Muscle of arm (tissue), 12 donors: ENCODE results near the gene ACACA. TPM values are rescaled to one million over a fixed set of nuclear protein-coding genes. Genes with fewer than 3 reads are reported as not detected.
A peak's percentile ranks its signal among the peaks of the same experiment; 100 is the strongest.
"Not testable (repeated sequence)": the region's sequence is repeated elsewhere in the genome, so short reads cannot be mapped to it uniquely, and the experiment has no call there.

Experiments used
- DNase-seq: peaks from one replicate; pipeline ENCODE4 v3.0.0-alpha.2; 2013
- polyA plus RNA-seq, 12 donors: library from polyadenylated mRNA; unstranded; fragments of 120-200 nt; gene quantifications; one replicate each; pipeline ENCODE4 v1.2.1, GENCODE V29; 2013; ENCODE audit not compliant: insufficient read length in 12 of 12

Gene ACACA
- polyA plus RNA-seq, 12 donors = 21.6 to 54.8 (median 29.8) TPM; not detected in 1

DNA sequence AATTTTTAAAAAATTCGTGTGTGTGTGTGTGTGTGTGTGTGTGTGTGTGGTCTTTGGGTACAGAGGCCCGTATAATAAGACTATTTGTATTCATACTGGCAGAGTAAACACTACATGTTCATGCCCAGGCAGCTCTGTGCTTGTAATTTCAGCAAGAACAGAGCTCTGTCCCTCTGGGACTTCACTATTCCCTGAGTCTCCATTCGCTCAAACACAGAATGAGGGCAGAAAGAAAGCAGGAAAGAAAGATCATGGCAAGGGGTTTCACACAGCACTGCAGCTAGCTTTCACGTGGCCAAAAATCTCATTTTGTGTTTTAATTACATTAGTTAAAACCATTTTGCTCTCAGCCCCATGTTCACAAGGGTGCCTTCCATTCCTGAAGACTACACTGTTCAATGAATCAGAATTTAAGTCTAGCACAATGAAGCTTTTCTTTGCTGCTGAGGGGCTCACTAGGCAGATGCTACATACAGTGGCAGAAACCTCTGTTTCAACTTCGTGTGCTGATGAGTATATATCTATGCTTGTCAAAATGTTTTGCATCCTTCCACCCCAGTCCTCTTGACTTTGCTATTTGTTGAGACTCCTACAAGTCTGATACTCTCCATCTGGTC lies 229.3 kb downstream of the ACACA start:
- no peak for DNase-seq

DNA sequence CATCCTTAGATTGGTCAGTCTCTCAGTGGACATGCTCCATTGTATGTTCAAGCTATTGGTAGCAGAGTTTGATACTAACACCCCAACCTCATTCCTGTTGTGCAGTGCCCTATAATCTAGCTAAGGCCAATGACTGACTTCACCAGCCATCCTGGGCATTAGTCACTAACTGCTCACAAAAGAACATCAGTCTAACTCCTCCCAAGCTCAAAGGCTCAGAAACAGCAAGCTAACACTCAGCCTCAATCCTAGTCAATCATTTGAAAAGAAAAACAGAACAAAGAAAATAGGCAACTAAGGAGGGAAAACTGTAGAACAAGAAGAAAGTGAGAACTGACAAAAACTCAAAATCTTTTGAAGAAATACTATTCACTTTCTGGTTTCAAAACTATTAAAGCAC lies 229.9 kb downstream of the ACACA start:
- no peak for DNase-seq

DNA sequence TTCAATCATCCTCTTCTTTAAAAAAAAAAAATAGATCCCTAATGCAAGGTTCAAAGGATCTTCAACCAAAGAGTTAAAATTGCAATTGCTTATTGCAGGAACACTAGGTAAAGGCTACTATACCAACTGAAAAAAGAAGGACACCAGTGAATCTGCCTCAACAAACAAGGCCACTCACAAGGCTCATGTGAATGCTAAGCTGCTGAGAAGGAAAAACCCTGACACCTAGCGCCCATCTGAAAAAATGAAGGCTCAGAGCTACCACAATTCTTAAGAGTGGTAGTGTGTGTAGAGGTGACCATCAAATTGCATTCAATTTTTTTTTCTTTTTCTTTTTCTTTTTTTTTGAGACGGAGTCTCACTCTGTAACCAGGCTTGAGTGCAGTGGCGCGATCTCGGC lies 232.4 kb downstream of the ACACA start:
- peak; percentile 18 for DNase-seq

DNA sequence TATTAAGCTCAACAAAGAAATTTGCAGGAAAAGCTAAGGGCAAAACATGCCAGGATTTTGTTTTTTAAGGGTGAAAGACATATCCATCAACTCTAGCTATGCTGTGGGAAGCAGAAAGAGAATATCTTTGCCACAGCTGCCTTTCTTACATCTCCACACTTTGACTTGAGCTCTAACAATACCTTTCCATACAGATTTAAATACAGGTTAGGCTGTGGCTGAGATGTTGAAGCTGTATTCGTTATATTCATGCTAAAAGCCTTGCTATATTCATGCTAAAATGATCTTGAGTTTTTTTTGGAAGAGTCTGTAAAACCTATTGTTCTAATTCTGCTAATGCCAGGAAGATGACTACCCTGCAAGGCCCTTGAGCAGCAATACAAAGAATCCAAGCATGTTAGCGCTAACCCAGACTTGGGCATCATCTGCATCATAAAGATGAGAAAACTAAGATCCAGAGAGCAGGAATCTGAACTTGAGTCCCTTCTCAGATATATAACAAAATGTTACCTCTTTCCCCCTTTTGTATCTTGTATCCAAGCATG lies 235.7 kb downstream of the ACACA start:
- DNase-seq = no peak

- no peak for DNase-seq
Observed at GRCh38 chr17:37168731-37169353, 237.8 kb downstream of the ACACA start.

DNA sequence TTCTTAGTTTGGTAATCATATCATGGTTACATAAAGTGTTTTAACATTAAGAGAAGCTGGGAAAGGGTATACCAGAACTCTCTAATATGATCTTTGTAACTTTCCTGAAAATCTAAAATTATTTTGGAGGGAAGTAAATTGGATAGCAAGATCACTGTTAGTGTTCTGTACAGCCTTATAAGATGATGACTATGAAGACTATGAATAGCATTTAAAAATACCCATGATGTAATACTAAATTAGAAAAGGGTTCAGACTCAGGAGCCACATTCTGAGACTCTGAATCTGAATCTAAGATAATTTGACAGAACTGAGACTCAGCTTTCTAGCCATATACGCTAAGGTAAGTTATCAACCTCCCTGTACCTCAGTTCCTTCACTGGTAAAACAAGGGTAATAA lies 238.9 kb downstream of the ACACA start:
- no peak for DNase-seq

DNA sequence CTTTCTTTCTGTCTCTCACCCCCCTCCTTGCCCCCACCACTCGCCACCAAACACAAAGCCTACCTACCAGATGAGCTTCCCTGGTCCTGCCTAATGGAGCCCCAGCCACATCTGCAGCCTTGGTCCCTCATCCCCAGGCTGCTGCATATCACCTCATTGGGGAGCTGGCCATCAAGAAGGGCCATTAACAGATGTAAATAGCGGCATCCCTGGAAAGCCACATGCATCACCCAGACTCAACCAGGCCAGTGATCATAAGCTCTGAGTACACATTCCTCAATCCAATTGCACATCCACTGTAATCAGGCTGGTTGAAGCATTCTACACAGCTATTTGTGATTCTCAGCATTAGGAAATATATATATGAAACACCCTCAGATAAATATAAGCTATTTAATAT lies 242.6 kb downstream of the ACACA start:
- no peak for DNase-seq

- DNase-seq = no peak
Observed at GRCh38 chr17:37162800-37163199, 243.8 kb downstream of the ACACA start.

- DNase-seq = no peak
Observed at GRCh38 chr17:37160944-37161343, 245.7 kb downstream of the ACACA start.

DNA sequence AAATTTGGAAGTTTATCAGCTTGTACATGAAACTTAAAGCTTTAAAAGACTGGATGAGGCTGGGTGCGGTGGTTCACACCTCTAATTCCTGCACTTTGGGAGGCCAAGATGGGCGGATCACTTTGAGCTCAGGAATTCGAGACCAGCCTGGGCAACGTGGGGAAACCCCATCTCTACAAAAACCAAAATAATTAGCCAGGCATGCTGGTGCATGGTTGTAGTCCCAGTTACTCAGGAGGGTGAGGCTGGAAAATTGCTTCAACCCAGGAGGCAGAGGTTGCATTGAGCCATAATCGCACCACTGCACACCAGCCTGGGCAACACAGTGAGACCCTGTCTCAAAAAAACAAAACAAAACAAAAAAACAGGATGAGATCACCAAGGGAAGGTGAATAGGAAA lies 248.3 kb downstream of the ACACA start:
- no peak for DNase-seq

GRCh38 chr17:37148156-37148555 lies 258.5 kb downstream of the ACACA start:
- peak; percentile 80 for DNase-seq

GRCh38 chr17:37147301-37147812 lies 259.3 kb downstream of the ACACA start:
- DNase-seq = no peak

- DNase-seq = no peak
Observed at GRCh38 chr17:37146086-37147064, 260.3 kb downstream of the ACACA start.

- no peak for DNase-seq
Observed at GRCh38 chr17:37144075-37144701, 262.4 kb downstream of the ACACA start.

DNA sequence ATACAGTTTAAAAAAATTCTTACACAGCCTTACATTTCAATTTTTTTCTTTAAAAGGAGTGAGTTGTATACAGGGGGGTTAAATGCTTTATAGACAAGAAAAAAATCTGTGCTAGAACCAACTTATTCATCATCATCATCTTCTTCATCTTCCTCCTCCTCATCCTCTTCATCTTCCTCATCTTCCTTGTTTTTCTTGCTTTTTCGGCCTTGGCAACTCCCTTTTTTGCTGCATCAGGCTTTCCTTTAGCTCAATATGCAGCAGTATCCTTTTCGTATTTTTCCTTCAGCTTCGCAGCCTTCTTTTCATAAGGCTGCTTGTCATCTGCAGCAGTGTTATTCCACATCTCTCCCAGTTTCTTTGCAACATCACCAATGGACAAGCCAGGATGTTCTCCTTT lies 263.1 kb downstream of the ACACA start:
- DNase-seq = not testable (repeated sequence)

DNA sequence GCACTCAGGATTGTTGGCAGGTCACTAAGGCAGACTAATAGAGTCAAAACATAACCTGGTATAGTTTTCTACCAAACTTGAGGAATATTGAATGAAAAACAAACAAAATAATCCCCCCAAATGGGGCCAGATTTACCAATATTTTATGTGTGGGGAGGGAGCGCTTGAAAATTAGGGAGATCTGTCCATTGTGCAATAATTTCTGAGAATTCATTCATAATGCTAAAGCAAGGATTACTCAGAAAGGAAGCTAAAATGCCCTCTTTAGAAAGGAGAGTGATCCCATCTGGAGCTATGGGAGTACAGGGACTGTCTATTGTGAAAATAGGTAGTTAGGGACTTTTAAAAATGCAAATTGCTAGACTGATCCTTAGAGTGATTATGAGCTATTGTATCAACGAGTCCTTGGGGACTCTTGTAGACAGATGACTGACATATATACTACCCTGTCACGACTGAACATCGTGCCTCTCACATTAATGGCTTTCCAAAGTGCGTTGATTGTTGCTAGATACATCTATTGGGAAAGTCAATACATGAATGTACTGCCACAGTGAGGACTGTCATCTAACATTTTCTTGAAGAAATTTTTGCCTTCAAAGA lies 264.2 kb downstream of the ACACA start:
- no peak for DNase-seq

DNA sequence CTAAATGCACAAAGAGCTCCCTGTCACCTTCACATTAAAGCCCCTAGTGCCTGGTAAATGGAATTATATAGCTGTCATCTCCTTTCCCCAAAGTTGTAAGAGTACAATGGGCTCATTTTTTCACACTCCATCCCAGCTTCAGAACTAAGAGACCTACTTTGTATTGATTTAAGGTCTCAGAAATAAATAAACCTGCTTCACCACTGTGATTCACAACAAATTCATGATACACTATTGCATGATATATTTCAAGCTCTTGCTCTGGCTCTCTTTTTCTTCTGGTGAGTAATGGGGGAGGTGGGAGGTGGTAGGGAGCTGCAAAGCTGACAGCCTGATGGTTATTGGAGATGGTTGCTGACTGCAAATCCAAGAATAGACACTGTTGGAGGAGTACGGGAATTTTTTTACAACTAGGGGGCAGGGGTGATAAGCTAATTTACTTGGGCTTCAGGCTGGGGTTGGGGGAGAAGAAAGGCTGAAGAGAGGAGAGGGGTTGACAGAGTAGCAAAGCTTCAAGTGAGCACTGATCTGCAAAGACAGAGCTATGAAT lies 268.0 kb downstream of the ACACA start:
- no peak for DNase-seq

- DNase-seq = no peak
Observed at GRCh38 chr17:37137906-37138514, 268.6 kb downstream of the ACACA start.

DNA sequence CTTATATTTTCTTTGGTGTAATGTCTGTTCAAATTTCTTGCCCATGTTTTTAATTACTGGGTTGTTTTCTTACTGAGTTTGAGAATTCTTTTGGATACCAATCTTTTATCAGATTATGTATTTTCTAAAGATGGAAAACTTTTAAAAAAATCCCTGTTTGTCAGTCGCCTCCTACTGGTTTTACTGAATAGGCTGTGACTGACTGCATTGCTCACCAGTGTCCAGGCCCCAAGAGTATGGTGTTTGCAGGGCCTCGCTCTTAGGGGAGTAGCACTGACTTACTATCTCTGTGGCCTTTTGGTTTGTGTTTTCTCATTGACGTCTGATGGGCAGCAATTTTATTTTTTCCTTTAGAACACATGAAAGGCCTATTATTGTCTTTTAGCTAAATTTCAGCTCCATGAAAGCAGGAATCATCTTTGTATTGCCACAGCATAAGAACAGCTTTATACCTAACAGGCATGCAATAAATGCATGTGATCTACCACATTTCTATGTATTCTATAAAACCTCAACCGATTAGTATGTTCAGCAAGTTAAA lies 269.5 kb downstream of the ACACA start:
- DNase-seq = no peak

- no peak for DNase-seq
Observed at GRCh38 chr17:37135576-37135975, 271.1 kb downstream of the ACACA start.
